Measurements from ENCODE around the gene C3. TPM values are rescaled to one million over a fixed set of nuclear protein-coding genes. Genes with fewer than 3 reads are reported as not detected.

Gene C3
- total RNA-seq, 4 donors from 2014 or later, result 262 to 1,114 (median 554) TPM

- TF ChIP-seq, protein P1, sequence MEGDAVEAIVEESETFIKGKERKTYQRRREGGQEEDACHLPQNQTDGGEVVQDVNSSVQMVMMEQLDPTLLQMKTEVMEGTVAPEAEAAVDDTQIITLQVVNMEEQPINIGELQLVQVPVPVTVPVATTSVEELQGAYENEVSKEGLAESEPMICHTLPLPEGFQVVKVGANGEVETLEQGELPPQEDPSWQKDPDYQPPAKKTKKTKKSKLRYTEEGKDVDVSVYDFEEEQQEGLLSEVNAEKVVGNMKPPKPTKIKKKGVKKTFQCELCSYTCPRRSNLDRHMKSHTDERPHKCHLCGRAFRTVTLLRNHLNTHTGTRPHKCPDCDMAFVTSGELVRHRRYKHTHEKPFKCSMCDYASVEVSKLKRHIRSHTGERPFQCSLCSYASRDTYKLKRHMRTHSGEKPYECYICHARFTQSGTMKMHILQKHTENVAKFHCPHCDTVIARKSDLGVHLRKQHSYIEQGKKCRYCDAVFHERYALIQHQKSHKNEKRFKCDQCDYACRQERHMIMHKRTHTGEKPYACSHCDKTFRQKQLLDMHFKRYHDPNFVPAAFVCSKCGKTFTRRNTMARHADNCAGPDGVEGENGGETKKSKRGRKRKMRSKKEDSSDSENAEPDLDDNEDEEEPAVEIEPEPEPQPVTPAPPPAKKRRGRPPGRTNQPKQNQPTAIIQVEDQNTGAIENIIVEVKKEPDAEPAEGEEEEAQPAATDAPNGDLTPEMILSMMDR (IDR thresholded peaks at IDR 0.05; ENCODE audit: low read depth), result no peak
Measured at GRCh38 chr19:6709549-6709948, 10.9 kb downstream of the C3 start.

- TF ChIP-seq, protein P1 (IDR thresholded peaks at IDR 0.05; ENCODE audit: low read depth), result no peak
Measured at GRCh38 chr19:6708346-6708745, 12.1 kb downstream of the C3 start.

DNA sequence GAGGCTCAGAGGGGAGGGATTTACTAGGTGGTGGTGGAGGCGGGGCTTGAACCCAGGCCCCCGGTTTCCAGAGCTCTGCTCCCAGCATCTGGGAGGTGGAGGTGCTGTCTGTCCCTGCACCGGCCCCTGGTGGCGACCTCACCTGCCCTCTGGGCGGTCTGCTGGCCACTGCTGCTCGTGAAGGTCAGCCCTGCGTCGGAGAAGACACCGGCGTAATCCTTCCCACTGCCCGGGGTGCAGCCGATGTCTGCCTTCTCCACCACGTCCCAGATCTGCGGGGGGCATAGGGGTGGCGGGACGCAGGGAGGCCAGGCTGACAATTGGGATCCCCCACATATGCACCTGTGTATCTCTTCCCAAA, 12.8 kb downstream of the C3 start:
- TF ChIP-seq, protein P1 (IDR thresholded peaks at IDR 0.05; ENCODE audit: low read depth), result no peak

GRCh38 chr19:6707011-6707657, 13.3 kb downstream of the C3 start:
- TF ChIP-seq, protein P1 (IDR thresholded peaks at IDR 0.05; ENCODE audit: low read depth), result no peak

- TF ChIP-seq, protein P1 (IDR thresholded peaks at IDR 0.05; ENCODE audit: low read depth), result no peak
Measured at GRCh38 chr19:6706633-6706958, 13.9 kb downstream of the C3 start.

- TF ChIP-seq, protein P1 (IDR thresholded peaks at IDR 0.05; ENCODE audit: low read depth), result no peak
Measured at GRCh38 chr19:6705931-6706632, 14.4 kb downstream of the C3 start.

DNA sequence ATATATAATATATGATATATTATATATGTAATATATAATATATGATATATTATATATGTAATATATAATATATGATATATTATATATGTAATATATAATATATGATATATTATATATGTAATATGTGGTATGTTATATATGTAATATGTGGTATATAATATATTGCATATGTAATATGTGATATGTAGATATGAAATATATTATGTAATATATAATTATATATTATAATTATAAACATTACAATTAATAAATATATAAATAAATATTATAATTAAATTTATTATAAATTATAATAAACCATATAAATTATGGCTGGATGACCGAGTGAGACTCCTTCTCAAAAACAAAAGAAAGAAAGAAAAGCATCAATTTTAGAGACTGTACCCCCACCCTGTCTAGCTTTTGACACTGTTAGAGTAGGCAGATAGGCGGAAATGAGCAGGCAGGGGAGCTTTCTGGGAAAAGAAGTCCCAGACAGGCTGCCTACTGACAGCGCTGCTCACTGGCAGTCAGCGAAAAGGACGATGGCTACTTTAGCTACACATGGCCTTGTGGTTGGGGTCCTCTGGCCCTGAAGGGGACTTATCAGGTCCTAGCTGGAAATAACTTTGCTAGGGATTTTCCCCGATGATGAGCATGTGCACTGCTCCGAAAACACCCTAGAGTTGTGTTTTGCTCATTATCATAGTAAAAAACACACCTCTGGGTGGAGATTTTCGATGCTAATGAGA, 19.7 kb downstream of the C3 start:
- TF ChIP-seq, protein P1 (IDR thresholded peaks at IDR 0.05; ENCODE audit: low read depth), result no peak

Data from subcutaneous adipose tissue (tissue), 4 donors.